ENCODE measurements around the gene HMCN1. TPM values are rescaled to one million over a fixed set of nuclear protein-coding genes. Genes with fewer than 3 reads are reported as not detected.

The HMCN1 gene
- polyA plus RNA-seq, 4 donors, result 46.4 to 78.0 (median 51.2) TPM

DNA sequence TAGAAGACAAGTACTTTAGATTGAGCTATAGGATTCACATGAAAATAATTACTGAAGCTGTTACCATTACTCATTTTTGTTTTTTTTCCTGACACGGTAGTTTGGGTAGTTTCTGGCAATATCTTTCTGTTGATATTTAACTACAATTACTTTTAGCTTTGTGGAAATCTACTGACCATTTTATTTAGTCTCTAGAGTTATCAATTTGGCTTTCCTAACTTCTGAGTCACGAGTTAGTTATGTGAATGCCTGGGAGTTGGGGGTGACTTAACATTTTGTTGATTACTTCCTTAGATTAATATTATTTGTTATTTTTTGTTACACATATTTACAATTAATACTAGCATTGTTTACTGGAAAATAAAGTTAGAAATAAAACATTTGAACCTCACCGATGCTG is 160.6 kb downstream of the HMCN1 start:
- DNase-seq (ENCODE audit: low read depth in 4 of 4, low spot score in 3 of 4), result no peak

DNA sequence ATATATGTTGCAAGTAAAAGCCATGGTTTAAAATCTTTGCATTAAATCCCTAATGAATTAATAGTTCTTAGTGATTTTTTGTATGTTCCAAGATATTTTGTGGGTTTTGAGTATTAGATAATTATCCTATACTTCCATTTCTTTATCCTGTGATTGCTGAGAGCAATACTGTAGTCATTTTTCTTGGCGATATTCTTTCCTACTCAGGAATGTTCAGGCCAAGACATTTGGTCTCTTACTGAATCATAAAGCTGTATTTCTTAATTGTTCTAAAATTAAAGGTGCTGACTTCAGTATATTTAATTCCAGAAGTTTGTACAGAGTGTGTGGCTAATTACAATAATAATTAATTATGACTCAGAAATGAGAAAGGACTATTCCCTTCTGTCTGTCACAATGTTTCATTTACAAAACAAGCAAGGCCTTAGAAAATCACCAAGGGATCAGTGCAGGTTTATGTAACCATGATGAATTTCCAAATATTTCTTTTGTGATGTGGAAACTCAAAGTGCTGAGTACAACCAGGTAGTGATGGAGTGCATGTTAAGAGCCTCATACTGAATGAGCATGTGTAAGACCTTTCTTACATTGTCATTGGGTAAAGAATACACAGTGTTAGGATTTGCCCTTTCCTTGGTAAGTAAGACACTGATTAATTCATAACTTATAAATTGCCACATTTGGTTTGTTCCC is 161.2 kb downstream of the HMCN1 start:
- no peak for DNase-seq (ENCODE audit: low read depth in 4 of 4, low spot score in 3 of 4)

DNA sequence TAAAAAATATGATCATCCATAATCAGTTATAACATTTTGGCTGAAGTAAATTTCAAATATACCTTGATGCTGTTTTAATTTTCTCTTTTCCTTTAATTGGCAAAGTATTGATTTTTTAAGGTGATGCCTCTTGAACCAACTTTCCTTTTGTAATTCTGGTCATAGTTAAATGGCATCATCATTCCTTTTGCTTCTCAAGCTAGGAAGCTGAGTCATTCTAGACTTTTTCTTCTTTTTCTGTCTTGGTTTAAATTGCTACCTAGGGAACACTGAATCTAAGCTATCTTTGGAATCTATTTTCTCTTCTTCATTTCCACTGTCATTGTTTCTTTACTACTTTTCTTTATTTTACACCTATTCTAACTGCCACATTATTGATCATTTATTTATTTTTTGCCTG is 162.7 kb downstream of the HMCN1 start:
- DNase-seq (ENCODE audit: low read depth in 4 of 4, low spot score in 3 of 4), result no peak

DNA sequence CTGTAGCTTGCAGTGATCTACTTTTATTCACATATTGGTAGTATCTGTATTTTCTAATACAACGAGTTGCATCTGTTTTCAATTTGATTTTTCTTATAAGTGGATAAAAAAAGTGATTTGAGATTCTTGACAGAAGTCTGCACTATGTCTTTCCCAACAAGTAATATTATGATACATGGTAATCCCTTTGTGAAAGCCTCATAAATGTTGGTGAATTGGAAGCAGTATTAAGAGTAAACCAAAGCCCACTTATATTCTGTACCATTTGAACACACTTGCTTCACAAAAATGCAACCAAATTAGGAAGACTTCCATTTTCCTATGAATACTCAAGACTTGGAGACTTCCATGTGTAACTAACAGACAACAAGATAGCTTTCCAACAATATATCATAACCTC is 172.0 kb downstream of the HMCN1 start:
- no peak for DNase-seq (ENCODE audit: low read depth in 4 of 4, low spot score in 3 of 4)

DNA sequence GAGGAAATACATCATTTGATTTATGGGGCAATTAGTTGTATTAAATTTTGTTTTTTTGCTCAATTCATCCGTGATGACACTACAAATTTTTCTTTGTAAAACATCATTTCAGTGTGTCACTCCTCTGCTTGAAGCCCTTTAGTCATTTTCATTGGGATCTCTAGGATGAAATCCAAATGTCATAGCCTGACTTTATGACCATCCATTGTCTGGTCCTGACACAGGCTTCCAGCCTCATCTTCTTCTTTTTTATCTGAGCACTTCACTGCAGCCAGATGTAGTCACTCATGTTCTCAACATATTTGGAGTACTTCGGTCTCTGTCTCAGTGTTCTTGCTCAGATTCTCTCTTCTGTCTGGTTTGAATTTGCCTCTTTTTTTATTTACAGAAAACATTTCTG is 173.1 kb downstream of the HMCN1 start:
- peak; percentile 6 to 26 (median 22) for DNase-seq (ENCODE audit: low read depth in 4 of 4, low spot score in 3 of 4)

DNA sequence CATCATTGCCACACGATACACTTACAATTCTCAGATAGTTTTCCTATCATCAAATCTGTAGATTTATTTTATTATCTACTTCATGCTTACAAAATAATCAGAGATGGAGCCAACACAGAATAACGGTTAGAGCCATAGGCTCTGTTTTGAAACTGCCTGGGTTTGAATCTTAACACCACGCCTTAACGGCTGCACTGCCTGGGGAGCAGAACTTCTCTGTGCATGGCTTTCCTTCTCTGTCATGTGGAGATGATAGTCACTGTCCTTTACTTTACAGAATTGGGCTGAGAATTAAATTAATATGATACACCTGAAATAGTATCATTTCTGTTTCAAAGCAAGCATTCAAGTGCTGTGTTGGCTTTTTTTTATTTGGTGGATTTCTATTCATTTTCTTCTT is 177.8 kb downstream of the HMCN1 start:
- DNase-seq (ENCODE audit: low read depth in 4 of 4, low spot score in 3 of 4), result no peak

DNA sequence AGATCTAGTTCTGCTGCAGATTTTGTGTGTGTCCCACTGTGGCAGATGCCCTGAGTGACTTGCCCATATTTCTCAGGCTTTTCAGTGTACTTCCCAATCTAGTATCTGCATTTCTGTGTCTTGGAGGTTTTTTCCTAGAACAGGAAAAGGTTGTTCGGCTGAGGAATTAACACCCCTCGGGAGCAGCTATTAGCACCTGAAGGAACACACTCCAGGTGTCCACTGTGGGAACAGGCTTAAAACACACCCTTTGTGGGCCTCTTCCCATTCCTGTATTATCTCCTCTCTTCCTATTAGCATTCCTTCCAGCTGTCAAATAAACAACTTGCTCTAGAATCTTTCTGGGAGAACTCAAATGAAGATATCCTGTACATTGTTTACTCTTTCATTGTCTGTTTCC is 178.3 kb downstream of the HMCN1 start:
- DNase-seq (ENCODE audit: low read depth in 4 of 4, low spot score in 3 of 4), result no peak

DNA sequence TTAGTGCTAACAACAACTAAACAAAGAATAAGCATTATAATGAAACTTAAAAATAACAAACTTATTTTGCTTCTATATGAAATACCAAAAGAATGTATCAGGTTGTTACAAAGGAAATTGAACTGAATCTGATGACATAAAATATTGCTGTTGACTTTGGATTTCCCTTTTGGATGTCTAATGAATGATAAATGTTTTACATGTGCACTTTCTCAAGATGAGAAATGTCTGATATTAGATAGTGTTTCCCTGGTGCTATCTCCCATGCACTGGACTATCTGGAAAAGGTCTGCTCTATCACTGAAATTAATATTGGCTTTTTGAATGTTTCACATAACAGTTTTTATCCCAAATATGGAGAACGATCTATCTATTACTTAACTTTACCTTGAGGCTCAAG is 179.9 kb downstream of the HMCN1 start:
- DNase-seq (ENCODE audit: low read depth in 4 of 4, low spot score in 3 of 4), result no peak

DNA sequence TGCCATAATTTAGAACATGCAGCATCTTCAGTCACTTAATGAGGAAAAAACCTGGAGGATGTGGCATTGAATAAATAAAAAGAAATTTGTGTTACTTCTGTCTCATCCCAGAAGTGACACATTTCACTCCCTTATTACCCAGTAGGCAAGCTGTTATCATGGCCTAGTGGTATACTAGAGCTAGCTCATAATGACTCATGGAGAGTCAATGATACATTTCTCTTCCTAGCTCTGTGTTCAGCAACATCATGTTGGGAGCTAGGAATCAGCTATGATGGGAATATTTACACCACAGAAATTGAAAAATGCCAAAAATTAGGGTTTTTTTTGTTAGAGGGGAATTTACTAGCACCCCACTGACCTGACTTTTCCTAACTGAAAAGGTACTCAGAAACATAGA is 182.7 kb downstream of the HMCN1 start:
- no peak for DNase-seq (ENCODE audit: low read depth in 4 of 4, low spot score in 3 of 4)

DNA sequence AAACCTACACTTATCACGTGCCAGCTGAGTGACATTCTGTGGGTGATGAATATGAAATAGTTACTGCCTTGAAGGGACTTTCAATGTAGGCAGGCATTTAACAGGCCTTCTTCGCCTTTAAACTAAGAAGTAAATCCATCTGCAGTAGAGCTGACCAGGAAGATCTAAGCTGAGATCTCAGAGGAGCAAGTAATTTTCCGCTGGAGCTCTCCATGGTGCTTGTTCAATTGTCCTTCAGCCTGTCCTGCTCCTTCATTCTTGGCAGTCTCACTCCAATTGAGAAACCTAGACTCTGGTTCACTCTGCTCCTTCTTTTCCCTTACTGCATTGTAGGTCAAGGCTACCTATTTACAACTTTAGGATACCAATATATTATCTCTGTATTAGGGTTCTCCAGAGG is 183.5 kb downstream of the HMCN1 start:
- peak in 2 of 4 donors; percentile 14 to 22 for DNase-seq (ENCODE audit: low read depth in 4 of 4, low spot score in 3 of 4)

DNA sequence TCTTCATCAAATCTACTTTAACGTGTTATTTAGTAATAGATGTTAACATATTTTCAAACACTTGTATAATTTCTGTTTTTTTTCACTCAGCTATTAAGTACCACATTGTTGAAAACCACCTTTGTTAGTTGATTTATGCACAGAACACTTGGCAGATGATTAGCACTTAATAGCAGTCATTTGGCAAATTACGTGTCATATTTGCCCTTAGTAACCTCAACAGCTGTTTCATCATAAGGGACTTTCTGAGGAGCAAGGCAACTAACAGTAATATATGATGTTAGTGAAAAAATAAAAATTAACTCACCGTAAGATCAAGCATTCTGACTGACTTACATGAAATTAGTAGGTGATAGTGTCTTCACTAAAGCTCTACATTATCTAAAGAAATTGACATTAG is 186.4 kb downstream of the HMCN1 start:
- DNase-seq (ENCODE audit: low read depth in 4 of 4, low spot score in 3 of 4), result no peak

DNA sequence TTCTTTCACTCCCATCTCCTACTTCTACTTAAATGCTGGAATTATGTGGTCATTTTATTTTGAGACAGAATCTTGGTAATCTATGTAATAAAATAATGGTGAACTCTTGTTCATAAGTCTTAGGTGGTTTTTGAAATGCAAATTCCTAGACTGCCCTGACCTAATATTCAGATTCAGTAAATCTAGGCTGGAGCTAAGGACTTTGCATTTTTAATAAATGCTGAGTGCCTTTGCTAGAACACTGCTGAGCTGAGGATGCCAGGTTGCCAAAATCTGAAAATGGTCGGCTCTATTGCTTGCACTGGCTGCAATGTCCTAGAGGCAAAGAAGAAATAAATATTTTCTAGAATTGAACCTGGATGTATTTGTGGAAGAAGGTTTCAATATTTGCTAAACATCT is 187.4 kb downstream of the HMCN1 start:
- no peak for DNase-seq (ENCODE audit: low read depth in 4 of 4, low spot score in 3 of 4)

DNA sequence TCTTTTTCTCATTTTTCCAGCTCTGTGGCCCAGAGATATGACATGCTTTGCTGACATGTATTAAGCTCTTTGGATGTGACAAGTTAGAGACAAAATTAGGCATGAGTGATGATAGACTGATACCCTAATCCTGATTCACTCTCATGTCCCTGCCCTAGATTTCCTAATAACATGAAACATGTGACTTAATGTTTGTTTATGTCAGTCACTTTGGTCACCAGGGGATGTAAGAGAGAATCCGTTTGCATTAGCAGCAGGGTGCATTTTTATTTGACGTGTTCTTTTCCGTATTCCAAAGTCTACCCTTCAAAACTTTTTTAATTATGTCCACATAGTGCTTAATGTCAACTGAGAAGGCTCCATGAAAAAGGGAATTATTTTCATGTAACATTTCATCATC is 192.4 kb downstream of the HMCN1 start:
- no peak for DNase-seq (ENCODE audit: low read depth in 4 of 4, low spot score in 3 of 4)

DNA sequence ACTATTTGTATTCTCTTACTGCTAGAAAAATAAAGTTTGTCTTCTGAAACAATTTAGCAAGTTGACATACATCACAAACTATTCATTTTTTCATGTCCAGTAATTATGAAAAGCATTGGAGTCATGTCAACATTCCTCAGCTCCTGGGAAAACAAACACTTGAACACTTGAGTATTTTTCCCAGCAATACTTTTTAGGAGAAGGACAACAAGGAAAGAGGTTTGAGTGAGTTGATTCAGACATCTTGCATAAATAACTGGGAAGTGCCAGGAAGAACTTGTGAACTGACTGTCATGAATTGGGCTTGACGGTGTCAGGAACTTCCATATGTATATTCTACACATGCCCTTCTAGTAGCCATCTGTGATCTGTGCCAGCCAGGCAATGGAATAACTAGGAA is 195.6 kb downstream of the HMCN1 start:
- no peak for DNase-seq (ENCODE audit: low read depth in 4 of 4, low spot score in 3 of 4)

DNA sequence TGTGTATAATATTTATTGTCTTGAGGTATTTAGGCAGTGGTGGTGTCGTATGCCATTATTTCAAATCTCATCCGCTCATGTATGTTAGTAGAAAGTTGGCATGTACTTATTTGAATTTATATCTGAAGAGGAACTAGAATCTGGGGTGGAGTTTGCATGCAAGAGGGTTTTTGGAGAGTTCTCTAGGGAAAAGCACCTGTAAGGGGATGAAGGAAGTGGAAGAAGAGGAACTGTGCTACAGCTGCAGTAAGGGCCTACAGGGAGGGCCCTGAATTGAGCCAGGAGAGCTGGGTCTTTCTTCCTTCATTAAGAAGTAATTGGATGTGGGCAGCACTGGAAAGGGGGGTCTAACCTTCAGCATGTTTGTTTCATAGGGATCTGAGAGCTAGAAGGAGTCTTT is 197.2 kb downstream of the HMCN1 start:
- no peak for DNase-seq (ENCODE audit: low read depth in 4 of 4, low spot score in 3 of 4)

DNA sequence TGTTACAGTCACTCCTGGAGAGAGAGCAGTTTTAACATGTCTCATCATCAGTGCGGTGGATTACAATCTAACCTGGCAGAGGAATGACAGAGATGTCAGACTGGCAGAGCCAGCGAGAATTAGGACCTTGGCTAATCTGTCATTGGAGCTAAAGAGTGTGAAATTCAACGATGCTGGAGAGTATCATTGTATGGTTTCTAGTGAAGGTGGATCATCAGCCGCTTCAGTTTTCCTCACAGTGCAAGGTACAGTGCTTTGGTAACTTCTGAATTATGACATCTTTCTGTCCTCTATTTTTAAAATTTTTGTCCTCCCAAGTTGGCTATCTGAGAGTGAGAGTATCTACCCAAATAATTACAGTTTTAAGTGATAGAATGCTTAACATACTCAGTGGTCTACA is 199.4 kb downstream of the HMCN1 start:
- no peak for DNase-seq (ENCODE audit: low read depth in 4 of 4, low spot score in 3 of 4)

DNA sequence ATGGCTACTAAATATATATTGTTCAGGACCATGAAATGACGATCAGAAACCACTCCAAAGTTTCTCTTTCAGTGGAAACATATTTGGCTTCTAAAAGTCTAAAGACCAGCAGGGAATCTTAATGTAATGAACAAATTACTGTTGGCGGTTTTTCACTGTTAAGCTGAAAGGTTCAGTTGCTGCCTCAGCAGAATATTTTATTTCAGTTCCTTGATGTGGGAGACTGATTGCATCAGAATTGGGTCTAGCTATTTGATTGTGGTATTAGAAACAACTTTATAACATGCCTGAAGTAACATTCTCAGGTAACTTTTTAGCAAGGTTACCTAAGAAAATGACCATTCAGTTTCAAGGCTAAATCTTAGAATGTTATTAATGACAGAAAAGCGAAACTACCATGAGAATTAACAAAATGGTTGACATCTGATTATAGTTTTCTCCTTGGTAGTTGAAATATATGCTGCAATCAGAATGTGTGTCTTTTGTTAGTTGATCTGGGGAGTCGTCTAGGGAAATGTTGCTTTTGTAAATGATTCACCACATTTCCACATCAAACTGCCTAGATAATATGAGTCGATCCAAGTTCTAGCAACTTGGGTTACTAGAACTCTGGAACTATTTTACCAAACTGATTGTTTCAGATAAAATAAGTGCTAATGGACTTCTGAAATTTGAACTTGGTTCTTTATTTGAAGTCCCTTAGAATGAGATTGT is 200.4 kb downstream of the HMCN1 start:
- DNase-seq (ENCODE audit: low read depth in 4 of 4, low spot score in 3 of 4), result peak in 2 of 4 donors; percentile 2 to 19

DNA sequence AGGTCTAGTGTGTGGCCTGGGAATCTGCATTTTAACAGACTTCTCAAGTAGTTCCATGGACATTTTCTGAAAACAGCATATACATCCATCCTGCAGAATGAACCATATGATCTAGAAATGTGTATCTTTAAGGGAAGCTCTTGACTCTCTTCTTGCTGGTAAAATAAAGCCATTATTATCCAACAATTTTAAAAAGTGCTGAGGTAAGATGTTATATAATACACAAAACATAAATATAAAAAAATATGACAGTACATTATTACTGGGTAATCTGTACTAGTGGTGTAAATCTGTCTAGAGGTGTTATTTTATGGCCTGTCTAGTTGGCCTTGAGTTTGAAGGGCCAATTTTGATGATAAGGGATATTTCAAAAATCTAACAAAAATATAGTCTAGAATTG is 201.2 kb downstream of the HMCN1 start:
- no peak for DNase-seq (ENCODE audit: low read depth in 4 of 4, low spot score in 3 of 4)

DNA sequence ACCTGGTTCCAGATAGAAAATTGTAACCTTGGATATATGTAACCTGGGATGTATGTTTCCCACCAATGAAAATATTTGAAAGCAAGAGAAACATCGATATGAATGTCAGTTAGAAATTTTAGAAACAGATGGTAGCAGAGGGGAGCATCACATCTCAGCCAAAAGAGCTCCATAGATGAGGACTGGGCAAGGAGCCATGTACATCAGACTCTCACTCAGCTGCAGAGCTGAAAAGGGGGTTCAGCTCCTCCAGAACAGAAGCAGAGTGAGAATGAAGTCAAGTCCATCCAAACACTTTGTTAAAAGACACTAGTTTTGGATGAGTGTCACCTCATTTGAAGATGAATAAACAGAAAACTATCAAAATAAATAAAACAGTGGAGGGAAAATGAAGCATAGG is 202.4 kb downstream of the HMCN1 start:
- no peak for DNase-seq (ENCODE audit: low read depth in 4 of 4, low spot score in 3 of 4)

DNA sequence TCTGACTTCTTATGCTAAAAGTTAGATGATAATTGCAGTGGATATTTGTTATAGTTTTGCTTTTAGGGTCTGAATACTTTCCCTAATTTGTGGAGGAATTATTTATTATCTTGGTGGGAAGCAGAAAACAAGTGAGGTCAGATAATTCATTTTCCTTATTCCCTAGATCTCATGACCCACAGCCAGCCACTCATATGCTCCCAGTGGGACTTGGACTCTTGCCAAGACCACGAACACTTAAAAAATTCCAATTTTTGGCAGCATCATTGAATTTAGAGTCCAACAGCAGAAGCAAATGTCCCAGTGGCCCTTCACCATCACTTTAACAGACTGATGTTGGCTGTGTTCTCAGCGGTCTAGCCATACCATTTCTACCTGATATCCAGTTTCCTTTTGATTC is 204.2 kb downstream of the HMCN1 start:
- no peak for DNase-seq (ENCODE audit: low read depth in 4 of 4, low spot score in 3 of 4)

DNA sequence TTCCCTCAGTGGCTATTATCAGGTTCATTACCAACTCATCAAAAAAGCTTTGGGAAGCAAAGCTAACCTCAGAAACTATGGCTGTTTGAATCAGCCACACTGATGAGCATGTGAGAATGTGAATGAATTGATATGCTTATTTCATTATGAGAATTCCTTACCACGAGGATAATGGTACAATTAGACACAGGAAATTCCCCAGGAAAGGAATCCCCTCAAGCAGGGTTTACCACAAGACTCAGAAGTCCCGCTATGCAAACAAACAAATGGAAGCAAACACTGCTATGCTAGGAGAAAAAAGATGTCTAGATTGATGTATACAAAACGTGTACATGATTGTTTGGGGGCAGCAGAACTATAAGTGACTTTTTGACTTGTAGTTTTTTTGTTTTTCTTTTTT is 205.0 kb downstream of the HMCN1 start:
- no peak for DNase-seq (ENCODE audit: low read depth in 4 of 4, low spot score in 3 of 4)

DNA sequence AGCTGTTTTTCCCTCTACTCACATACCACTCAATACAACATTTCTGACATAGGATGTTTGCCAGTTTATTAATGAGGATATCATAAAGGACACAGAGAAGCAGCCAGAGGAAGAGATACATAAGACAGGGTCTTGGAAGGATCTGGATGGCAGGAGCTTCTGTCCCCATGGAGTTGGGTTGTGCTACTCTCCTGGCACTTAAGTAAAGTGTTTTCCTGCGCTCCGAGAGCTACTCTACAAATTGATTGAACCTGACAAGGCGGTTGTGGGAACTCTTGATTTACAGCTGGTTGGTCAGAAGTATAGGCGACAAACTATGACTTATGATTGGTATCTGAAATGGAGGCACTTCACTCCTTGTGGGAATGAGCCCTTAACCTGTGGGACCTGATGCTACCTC is 208.8 kb downstream of the HMCN1 start:
- DNase-seq (ENCODE audit: low read depth in 4 of 4, low spot score in 3 of 4), result no peak

DNA sequence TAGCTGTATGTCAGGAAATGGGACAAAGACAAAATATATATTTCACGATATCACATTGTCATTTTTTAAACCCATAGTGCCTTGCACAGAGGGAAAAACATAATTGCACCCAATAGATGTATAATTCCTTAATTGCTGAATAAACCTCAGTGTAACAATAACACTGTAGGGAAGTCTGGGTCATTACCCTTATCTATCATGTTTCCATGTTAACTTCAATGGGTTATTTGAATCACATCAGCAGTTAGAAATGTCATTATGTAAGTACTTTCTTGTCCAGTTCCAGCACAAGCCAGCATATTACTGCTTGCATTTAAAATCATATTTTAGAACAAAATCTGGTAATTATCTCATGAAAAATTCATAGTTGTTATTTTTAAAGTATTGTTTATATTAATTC is 222.7 kb downstream of the HMCN1 start:
- DNase-seq (ENCODE audit: low read depth in 4 of 4, low spot score in 3 of 4), result no peak
